Left renal cortex interstitium (tissue), 4 donors: ENCODE measurements around the gene B3GNT2. TPM values are rescaled to one million over a fixed set of nuclear protein-coding genes. Genes with fewer than 3 reads are reported as not detected.
A peak's percentile ranks its signal among the peaks of the same experiment; 100 is the strongest.
"Not testable (repeated sequence)": the region's sequence is repeated elsewhere in the genome, so short reads cannot be mapped to it uniquely, and the experiment has no call there.

Source experiments
- DNase-seq, 4 donors: peaks; one replicate each; pipeline ENCODE4 v3.0.0-alpha.2; 2013; ENCODE audit warnings: low read depth in 4 of 4, low spot score in 2 of 4, missing footprints in 1 of 4
- polyA plus RNA-seq, 4 donors: library from polyadenylated mRNA; unstranded; fragments of 120-200 nt; gene quantifications; one replicate each; pipeline ENCODE4 v1.2.1, GENCODE V29; 2013; ENCODE audit not compliant: insufficient read length in 4 of 4

B3GNT2 gene
- polyA plus RNA-seq, result 10 to 100 TPM; 26.0 to 36.7 (median 32.6) TPM

- peak in 3 of 4 donors; percentile 50 to 68 (median 60) for DNase-seq
Measured at GRCh38 chr2:62195421-62196277, at the start of gene B3GNT2. TSS of gene B3GNT2 (plus strand) at chr2:62196115. CDS start at chr2:62222221, 26,106 bp downstream.

DNA sequence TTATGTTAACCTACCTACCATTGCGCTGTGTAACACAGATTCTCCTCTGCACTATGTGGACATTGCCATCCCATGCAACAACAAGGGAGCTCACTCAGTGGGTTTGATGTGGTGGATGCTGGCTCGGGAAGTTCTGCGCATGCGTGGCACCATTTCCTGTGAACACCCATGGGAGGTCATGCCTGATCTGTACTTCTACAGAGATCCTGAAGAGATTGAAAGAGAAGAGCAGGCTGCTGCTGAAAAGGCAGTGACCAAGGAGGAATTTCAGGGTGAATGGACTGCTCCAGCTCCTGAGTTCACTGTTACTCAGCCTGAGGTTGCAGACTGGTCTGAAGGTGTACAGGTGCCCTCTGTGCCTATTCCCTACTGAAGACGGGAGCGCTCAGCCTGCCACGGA, 49.1 kb upstream of the B3GNT2 start:
- DNase-seq, result not testable (repeated sequence)

DNA sequence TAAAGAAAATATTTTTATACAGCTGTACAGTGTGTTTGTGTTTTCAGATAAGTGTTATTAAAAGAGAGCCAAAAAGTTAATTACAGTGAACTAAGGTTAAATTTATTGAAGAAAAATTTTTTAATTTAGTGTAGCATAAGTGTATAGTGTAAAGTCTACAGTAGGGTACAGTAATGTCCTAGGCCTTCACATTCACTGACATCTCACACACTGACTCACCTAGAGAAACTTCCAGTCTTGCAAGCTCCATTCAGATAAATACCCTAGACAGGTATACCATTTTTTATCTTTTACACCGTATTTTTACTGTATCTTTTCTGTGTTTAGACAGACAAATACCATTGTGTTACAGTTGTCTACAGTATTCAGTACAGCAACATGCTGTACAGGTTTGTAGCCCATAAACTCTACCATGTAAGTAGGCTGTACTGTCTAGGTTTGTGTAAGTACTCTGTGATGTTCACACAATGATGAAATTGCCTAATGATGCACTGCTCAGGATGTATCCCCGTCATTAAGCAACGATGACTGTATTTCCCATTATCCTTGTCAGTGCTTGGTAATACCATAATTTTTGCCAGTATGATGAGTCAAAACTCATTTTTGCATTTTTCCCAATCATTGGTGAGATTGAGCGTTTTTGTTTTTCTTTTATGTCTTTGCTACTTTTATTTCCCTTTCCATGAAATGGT, 48.2 kb upstream of the B3GNT2 start:
- no peak for DNase-seq

DNA sequence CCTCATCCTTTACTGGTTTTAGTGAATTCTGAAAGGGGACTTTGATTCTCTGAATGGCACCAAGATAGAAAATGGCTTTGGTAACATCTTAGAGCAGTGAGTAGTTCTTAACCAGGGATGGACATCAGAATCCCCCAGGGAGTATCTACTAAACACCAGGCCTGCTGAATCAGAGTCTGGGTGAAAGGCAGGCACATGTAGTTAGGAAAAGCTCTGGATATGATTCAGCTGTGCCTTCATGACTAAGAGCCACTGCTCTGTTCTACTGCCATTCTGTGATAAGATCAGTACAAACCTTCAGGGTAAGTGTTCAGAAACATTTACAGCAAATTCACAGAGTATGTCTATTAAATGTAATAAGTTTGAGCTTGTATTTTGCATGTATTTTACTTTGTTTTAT, 46.2 kb upstream of the B3GNT2 start:
- DNase-seq, result no peak

GRCh38 chr2:62150597-62151305, 45.2 kb upstream of the B3GNT2 start:
- DNase-seq, result no peak

GRCh38 chr2:62151306-62151638, 44.6 kb upstream of the B3GNT2 start:
- no peak for DNase-seq

GRCh38 chr2:62152000-62152399, 43.9 kb upstream of the B3GNT2 start:
- DNase-seq, result no peak

DNA sequence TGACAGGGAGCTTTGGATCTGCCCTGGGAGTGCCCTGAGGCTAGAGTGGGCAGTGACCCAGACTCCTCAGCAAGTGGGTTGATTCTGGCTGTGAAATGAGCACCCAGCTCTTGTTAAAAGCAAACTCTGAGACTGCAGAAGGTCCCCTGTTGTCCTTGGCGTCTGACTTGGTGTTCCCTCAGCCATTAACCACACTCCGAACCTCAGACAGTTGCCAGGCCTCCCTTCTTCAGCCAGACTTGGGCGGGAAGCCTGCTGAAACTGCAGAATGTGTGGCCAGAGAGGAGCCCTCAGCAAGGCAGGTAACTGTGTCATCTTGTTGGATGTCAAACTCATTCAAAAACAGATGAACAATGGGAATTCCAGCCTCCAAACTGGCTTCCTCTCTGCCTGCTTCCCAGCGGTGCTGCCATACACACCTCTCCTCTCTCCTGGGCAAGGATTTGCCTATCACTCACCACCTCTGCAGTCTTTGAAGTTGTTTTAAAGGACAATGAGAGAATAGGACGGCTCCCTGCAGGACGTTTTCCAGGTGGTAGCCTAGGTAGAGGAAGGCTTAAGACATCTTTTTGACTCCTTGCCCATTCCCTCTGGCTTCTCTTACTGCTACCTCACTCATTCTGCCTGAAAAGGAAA, 38.9 kb upstream of the B3GNT2 start:
- DNase-seq, result no peak

GRCh38 chr2:62158444-62159121, 37.3 kb upstream of the B3GNT2 start:
- DNase-seq, result no peak

- not testable (repeated sequence) for DNase-seq
Measured at GRCh38 chr2:62160691-62161090, 35.2 kb upstream of the B3GNT2 start.

DNA sequence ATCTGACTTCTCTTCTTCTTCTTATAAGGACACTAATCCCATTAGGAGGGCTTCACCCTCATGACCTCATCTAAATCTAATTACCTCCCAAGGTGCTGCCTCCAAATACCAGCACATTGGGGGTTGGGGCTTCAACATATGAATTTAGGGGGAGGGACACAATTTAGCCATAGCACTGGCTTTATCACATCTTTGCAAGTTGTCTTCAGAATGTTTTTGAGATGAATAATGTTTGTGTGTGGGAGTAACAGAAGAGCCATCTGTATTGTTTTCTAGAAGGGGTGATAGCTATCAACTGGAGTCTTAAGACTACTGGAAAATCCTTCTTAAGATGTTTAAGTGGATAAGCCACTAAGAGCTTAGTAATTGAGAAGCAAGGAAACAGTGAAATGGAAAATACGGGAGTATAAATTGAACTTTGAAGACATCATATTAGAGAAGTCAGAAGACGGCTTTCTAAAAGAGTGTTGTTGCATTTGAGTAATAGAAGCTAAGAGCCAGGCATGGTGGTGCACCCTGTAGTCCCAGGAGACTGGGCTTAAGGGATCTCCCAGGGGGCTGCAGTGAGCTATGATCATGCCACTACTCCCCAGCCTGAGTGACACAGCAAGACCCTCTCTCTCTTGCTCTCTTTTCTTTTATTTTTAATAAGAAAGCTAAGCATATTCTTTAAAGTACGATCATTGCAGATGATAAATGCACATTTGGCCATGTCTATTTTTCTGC, 32.6 kb upstream of the B3GNT2 start:
- DNase-seq, result no peak

- no peak for DNase-seq
Measured at GRCh38 chr2:62163834-62164233, 32.1 kb upstream of the B3GNT2 start.

DNA sequence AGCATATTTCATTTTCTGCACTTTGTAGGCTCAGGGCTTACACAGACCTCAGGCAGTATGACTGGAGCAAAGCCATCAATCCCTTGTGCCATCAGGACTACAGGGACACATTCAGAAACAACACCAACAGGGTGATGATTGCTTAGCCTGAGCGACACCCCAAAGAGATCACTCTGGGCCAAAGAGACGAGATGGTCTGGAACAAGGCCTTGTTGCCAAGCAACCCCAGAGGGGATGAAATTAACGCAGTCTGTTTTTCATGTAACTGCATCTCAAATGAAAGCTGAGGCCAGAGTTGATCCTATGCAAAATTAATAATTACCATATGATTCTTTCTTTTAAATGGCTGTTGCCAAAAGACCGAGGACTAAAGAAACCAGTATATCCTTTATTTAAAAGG, 20.2 kb upstream of the B3GNT2 start:
- DNase-seq, result no peak

GRCh38 chr2:62176801-62177200, 19.1 kb upstream of the B3GNT2 start:
- DNase-seq, result no peak

- no peak for DNase-seq
Measured at GRCh38 chr2:62177392-62178049, 18.4 kb upstream of the B3GNT2 start.

GRCh38 chr2:62178741-62179271, 17.1 kb upstream of the B3GNT2 start:
- DNase-seq, result no peak

- DNase-seq, result no peak
Measured at GRCh38 chr2:62180975-62181374, 14.9 kb upstream of the B3GNT2 start.

DNA sequence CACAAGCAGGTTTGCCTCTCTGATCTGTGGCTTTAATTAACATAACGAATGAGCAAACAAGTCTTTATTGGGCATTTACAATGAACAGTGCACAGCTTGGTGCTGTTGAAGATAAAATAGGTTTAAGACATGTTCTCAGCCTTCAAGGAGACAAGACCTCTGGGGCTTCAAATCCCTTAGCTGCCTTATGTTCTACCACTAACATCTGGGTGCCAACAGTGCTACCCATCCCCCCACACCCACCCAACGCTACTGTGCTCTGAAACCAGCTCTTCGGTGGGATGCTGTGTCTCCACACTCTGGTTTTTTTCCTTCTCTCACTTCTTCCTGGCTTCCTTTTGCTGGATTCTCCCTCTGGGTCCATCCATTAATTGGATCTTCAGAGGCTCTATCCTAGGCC, 14.1 kb upstream of the B3GNT2 start:
- no peak for DNase-seq
